ENCODE measurements around the gene ASIC4.

The ASIC4 gene

DNA sequence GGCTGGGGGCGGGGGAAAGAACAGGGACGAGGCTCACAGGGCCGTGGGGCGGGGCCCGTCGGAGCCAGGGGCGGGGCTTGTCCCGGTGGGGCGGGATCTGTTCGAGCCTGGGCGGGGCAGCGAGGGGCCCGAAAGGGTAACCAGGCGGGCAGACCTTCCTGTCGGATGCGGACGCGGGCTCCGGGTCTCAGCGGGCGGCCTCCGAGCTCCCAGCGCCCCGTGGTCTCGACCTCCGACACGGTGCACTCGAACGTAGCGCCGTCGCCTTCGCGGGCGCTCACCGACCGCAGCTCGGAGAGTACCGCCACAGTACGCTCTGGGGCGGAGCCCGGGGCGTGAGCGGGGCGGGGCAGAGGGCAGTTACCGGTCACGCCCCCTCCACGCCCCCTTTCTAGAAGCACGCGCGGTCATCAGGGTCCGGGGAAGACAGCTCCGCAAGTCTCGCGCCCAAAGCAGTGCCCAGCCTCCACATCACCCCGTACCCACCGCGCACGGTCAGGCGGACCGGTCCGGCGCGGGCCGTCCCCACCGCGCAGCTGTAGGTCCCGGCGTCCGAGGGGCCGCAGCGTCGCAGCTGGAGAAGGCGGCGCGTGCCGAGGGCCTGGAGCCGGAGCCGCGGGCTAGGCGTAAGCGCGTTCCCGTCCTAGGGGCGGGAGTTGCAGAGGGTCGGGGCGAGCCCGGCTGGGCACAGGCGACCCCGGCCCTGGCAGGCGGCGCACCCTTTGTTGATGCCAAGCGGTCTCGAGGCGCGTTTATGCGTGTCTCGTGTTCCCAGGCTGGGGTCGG, 38.3 kb downstream of the ASIC4 start:
- H3K9me2 ChIP-seq (replicated peaks; ENCODE audit: insufficient read depth, low read length) = no peaks in the 10 kb centered on the region
- no peak overlapping the region for H3K9ac ChIP-seq (ENCODE audit: low read length)
- H3K79me2 ChIP-seq (ENCODE audit: insufficient read depth, low read length) = no peaks in the 10 kb centered on the region
- H4K20me1 ChIP-seq (ENCODE audit: low read depth, low read length) = no peaks in the 10 kb centered on the region
- no peak for TF ChIP-seq EZH2phosphoT487 (conservative IDR thresholded peaks at IDR 0.05; ENCODE audit: low read length)
- TF ChIP-seq, protein P1, sequence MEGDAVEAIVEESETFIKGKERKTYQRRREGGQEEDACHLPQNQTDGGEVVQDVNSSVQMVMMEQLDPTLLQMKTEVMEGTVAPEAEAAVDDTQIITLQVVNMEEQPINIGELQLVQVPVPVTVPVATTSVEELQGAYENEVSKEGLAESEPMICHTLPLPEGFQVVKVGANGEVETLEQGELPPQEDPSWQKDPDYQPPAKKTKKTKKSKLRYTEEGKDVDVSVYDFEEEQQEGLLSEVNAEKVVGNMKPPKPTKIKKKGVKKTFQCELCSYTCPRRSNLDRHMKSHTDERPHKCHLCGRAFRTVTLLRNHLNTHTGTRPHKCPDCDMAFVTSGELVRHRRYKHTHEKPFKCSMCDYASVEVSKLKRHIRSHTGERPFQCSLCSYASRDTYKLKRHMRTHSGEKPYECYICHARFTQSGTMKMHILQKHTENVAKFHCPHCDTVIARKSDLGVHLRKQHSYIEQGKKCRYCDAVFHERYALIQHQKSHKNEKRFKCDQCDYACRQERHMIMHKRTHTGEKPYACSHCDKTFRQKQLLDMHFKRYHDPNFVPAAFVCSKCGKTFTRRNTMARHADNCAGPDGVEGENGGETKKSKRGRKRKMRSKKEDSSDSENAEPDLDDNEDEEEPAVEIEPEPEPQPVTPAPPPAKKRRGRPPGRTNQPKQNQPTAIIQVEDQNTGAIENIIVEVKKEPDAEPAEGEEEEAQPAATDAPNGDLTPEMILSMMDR (IDR thresholded peaks at IDR 0.05; ENCODE audit: insufficient read depth, low read length, poor library complexity, severe bottlenecking) = no peak
- no peak overlapping the region for H2AFZ ChIP-seq (ENCODE audit: low read depth, low read length, severe bottlenecking)
- no peaks in the 10 kb centered on the region for H3K27me3 ChIP-seq (ENCODE audit: low read length)
- H3K36me3 ChIP-seq (ENCODE audit: low read length) = no peaks in the 10 kb centered on the region
- no peak overlapping the region for H3K4me3 ChIP-seq (ENCODE audit: insufficient read depth, low read length, poor library complexity, severe bottlenecking)
- H3K4me2 ChIP-seq (ENCODE audit: low read depth, low read length, poor library complexity, severe bottlenecking) = no peak overlapping the region
- no peak overlapping the region for H3K27ac ChIP-seq (ENCODE audit: low read depth, low read length)
- H3F3A ChIP-seq (ENCODE audit: insufficient read depth) = no peaks in the 10 kb centered on the region
- H3K9me3 ChIP-seq (ENCODE audit: insufficient read depth, low read length) = no peaks in the 10 kb centered on the region

DNA sequence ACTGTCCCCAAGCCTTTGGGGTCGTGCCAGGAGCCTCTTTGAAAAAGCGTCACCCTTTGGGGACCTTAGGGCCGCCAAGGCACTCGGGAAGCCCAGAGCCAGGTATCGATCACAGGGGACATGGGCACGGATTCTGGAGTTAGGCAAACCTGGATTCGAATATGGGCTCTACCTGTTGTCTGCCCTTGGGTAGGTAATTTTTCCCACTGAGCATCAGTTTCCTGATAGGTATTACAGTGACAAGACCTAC, 38.8 kb downstream of the ASIC4 start:
- H2AFZ ChIP-seq (ENCODE audit: low read depth, low read length, severe bottlenecking) = no peak overlapping the region
- no peak overlapping the region for H3K27ac ChIP-seq (ENCODE audit: low read depth, low read length)
- no peaks in the 10 kb centered on the region for H3F3A ChIP-seq (ENCODE audit: insufficient read depth)
- H3K9me3 ChIP-seq (ENCODE audit: insufficient read depth, low read length) = no peaks in the 10 kb centered on the region
- no peaks in the 10 kb centered on the region for H3K79me2 ChIP-seq (ENCODE audit: insufficient read depth, low read length)
- no peak overlapping the region for H3K9ac ChIP-seq (ENCODE audit: low read length)
- H4K20me1 ChIP-seq (ENCODE audit: low read depth, low read length) = no peaks in the 10 kb centered on the region
- TF ChIP-seq, protein P1 (IDR thresholded peaks at IDR 0.05; ENCODE audit: insufficient read depth, low read length, poor library complexity, severe bottlenecking) = no peak
- no peak for TF ChIP-seq EZH2phosphoT487 (conservative IDR thresholded peaks at IDR 0.05; ENCODE audit: low read length)
- no peaks in the 10 kb centered on the region for H3K27me3 ChIP-seq (ENCODE audit: low read length)
- H3K4me3 ChIP-seq (ENCODE audit: insufficient read depth, low read length, poor library complexity, severe bottlenecking) = no peak overlapping the region
- H3K4me2 ChIP-seq (ENCODE audit: low read depth, low read length, poor library complexity, severe bottlenecking) = no peak overlapping the region
- H3K36me3 ChIP-seq (ENCODE audit: low read length) = no peaks in the 10 kb centered on the region
- no peaks in the 10 kb centered on the region for H3K9me2 ChIP-seq (replicated peaks; ENCODE audit: insufficient read depth, low read length)

DNA sequence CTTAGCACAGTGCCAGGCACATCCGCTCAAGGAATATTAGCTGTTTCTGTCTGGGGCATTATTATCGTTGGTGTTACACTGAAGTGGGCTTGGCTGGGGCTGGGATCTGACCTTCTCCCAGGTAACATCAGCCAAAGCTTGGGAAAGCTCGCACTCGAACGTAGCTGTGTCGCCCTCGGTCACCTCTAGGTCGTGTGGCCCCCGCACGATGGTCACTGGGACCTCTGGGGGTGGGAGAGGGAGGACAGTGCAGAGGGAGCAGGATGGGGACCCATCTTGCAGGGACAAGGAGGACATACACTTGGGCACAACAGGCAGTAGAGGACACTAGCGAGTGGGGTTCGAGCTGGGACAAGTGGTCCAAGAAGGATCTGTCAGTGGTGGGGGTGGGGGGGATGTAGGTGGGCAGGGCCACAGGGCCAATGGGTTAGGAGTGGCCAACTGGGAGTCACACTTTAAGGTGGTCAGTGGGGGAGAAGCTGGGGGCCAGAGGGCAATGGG, 39.2 kb downstream of the ASIC4 start:
- H3K4me3 ChIP-seq (ENCODE audit: insufficient read depth, low read length, poor library complexity, severe bottlenecking) = no peak overlapping the region
- no peaks in the 10 kb centered on the region for H3K79me2 ChIP-seq (ENCODE audit: insufficient read depth, low read length)
- TF ChIP-seq EZH2phosphoT487 (conservative IDR thresholded peaks at IDR 0.05; ENCODE audit: low read length) = no peak
- TF ChIP-seq, protein P1 (IDR thresholded peaks at IDR 0.05; ENCODE audit: insufficient read depth, low read length, poor library complexity, severe bottlenecking) = no peak
- H2AFZ ChIP-seq (ENCODE audit: low read depth, low read length, severe bottlenecking) = no peak overlapping the region
- H3K9me3 ChIP-seq (ENCODE audit: insufficient read depth, low read length) = no peaks in the 10 kb centered on the region
- H3K36me3 ChIP-seq (ENCODE audit: low read length) = no peaks in the 10 kb centered on the region
- H3K9me2 ChIP-seq (replicated peaks; ENCODE audit: insufficient read depth, low read length) = no peaks in the 10 kb centered on the region
- no peaks in the 10 kb centered on the region for H4K20me1 ChIP-seq (ENCODE audit: low read depth, low read length)
- no peaks in the 10 kb centered on the region for H3K27me3 ChIP-seq (ENCODE audit: low read length)
- no peak overlapping the region for H3K4me2 ChIP-seq (ENCODE audit: low read depth, low read length, poor library complexity, severe bottlenecking)
- no peak overlapping the region for H3K9ac ChIP-seq (ENCODE audit: low read length)
- no peak overlapping the region for H3K27ac ChIP-seq (ENCODE audit: low read depth, low read length)
- H3F3A ChIP-seq (ENCODE audit: insufficient read depth) = no peaks in the 10 kb centered on the region
